SK-N-SH (cell line): ENCODE measurements around the gene SCYGR4. TPM values are rescaled to one million over a fixed set of nuclear protein-coding genes. Genes with fewer than 3 reads are reported as not detected.

ENCODE experiments used
- CTCF ChIA-PET: fragments of 300-600, 350-600 bp; formaldehyde crosslinking; extraction: SDS; loops from one replicate; lab custom pipeline; 2021; lab: Yijun Ruan, JAX
- POLR2A ChIA-PET: fragments of 350-600 bp; sonication (Branson Sonifier 250); formaldehyde crosslinking; extraction: SDS; loops from one replicate; lab custom pipeline; 2020; ENCODE audit warnings: antibody characterized with exemption, inconsistent platforms; lab: Yijun Ruan, JAX
- DNase-seq: peaks from one replicate; pipeline ENCODE4 v3.0.0; 2012
- H2AFZ ChIP-seq: fragments of 200-600 bp; sonication (generic); 2 replicates; pipeline ENCODE4 v1.8.1; 2016; ENCODE audit warnings: antibody characterized with exemption, mild to moderate bottlenecking, low read depth
- H3F3A ChIP-seq: fragments of 200-600 bp; sonication (generic); replicated peaks from 2 replicates; pipeline ENCODE3; 2016; ENCODE audit warnings: antibody characterized with exemption, mild to moderate bottlenecking; ENCODE audit not compliant: insufficient read depth
- H3K27ac ChIP-seq, 2 experiments: fragments of 200-500 bp in 1 of 2; fragments of 200-600 bp in 1 of 2; sonication (Bioruptor generic) in 1 of 2; sonication (generic), shearing (Covaris generic) in 1 of 2; 2 replicates each; pipeline versions ENCODE4 v1.5.1 to v1.6.1; 2014 to 2016; ENCODE audit warnings: low read depth in 2 of 2, inconsistent platforms in 1 of 2, low read length in 1 of 2, mild to moderate bottlenecking in 1 of 2, mixed read lengths in 1 of 2
- H3K27me3 ChIP-seq: fragments of 200-600 bp; sonication (generic), shearing (Covaris generic); 2 replicates; pipeline ENCODE4 v1.6.1; 2016; ENCODE audit warnings: mixed run types; ENCODE audit not compliant: insufficient read depth
- H3K36me3 ChIP-seq, 2 experiments: fragments of 200-500 bp in 1 of 2; fragments of 200-600 bp in 1 of 2; sonication (Bioruptor generic) in 1 of 2; sonication (generic) in 1 of 2; replicated peaks in 1 of 2; 2 replicates each; pipeline versions ENCODE3 to v1.5.1; 2014 to 2016; ENCODE audit warnings: low read length in 1 of 2, mild to moderate bottlenecking in 1 of 2; ENCODE audit not compliant: insufficient read depth in 2 of 2, control insufficient read depth in 1 of 2
- H3K4me1 ChIP-seq, 2 experiments: fragments of 200-500 bp in 1 of 2; fragments of 200-600 bp in 1 of 2; sonication (Bioruptor generic) in 1 of 2; sonication (generic), shearing (Covaris generic) in 1 of 2; 2 replicates each; pipeline versions ENCODE4 v1.5.1 to v1.6.1; 2014 to 2016; ENCODE audit warnings: low read depth in 1 of 2, low read length in 1 of 2, mixed run types in 1 of 2; ENCODE audit not compliant: insufficient read depth in 2 of 2, control insufficient read depth in 1 of 2
- H3K4me2 ChIP-seq: fragments of 200-600 bp; sonication (generic), shearing (Covaris generic); 2 replicates; pipeline ENCODE4 v1.6.1; 2017; ENCODE audit warnings: mixed run types
- H3K4me3 ChIP-seq, 2 experiments: fragments of 200-500 bp in 1 of 2; fragments of 200-600 bp in 1 of 2; sonication (Bioruptor generic) in 1 of 2; sonication (generic), shearing (Covaris generic) in 1 of 2; 2 replicates each; pipeline versions ENCODE4 v1.5.1 to v1.8.1; 2014 to 2016; ENCODE audit warnings: low read depth in 2 of 2, inconsistent platforms in 1 of 2, low read length in 1 of 2, mild to moderate bottlenecking in 1 of 2, mixed read lengths in 1 of 2, moderate library complexity in 1 of 2
- H3K79me2 ChIP-seq: fragments of 200-600 bp; sonication (generic); 2 replicates; pipeline ENCODE4 v1.8.1; 2017; ENCODE audit warnings: mild to moderate bottlenecking; ENCODE audit not compliant: insufficient read depth
- H3K9ac ChIP-seq: fragments of 200-600 bp; sonication (generic); 2 replicates; pipeline ENCODE4 v1.6.1; 2017; ENCODE audit warnings: mixed run types
- H3K9me2 ChIP-seq: fragments of 200-600 bp; sonication (generic); 2 replicates; pipeline ENCODE4 v1.6.1; 2017; ENCODE audit warnings: mixed run types
- H3K9me3 ChIP-seq: fragments of 200-600 bp; sonication (generic); 2 replicates; pipeline ENCODE4 v1.6.1; 2017; ENCODE audit warnings: mixed run types, mild to moderate bottlenecking, moderate library complexity
- H4K20me1 ChIP-seq: fragments of 200-600 bp; sonication (generic); 2 replicates; pipeline ENCODE4 v1.6.1; 2017; ENCODE audit warnings: mild to moderate bottlenecking, mixed run types; ENCODE audit not compliant: insufficient read depth
- EZH2phosphoT487 ChIP-seq: fragments of 200-600 bp; sonication (generic); IDR thresholded peaks from 2 replicates; pipeline ENCODE4 v1.6.1; 2017; ENCODE audit warnings: low read depth, mixed run types, mild to moderate bottlenecking, antibody characterized with exemption, moderate library complexity, borderline replicate concordance
- FOXJ3 ChIP-seq: sonication (generic); formaldehyde crosslinking; IDR thresholded peaks from 2 replicates; pipeline ENCODE4 v1.5.1; 2020; ENCODE audit warnings: mild to moderate bottlenecking, missing genetic modification reagents
- FOXM1 ChIP-seq: IDR thresholded peaks from 2 replicates; pipeline ENCODE4 v1.4.0; 2012; ENCODE audit warnings: low read depth, mild to moderate bottlenecking
- GATA2 ChIP-seq: sonication (generic); formaldehyde crosslinking; IDR thresholded peaks from 2 replicates; pipeline ENCODE4 v1.5.0; 2020; ENCODE audit warnings: mild to moderate bottlenecking, missing genetic modification reagents
- JUND ChIP-seq: IDR thresholded peaks from 2 replicates; pipeline ENCODE4 v1.4.0; 2012
- MAX ChIP-seq: IDR thresholded peaks from 2 replicates; pipeline ENCODE4 v1.4.0; 2012; ENCODE audit warnings: low read depth
- MEF2A ChIP-seq: IDR thresholded peaks from 2 replicates; pipeline ENCODE4 v1.4.0; 2012; ENCODE audit warnings: low read depth, borderline replicate concordance
- MXI1 ChIP-seq: IDR thresholded peaks from 2 replicates; pipeline ENCODE4 v1.6.1; 2012; ENCODE audit warnings: mild to moderate bottlenecking, low read depth, low read length, improper control_type of control experiment
- RCOR1 ChIP-seq: fragments of 150-350 bp; IDR thresholded peaks from 2 replicates; pipeline ENCODE4 v1.6.1; 2017; ENCODE audit warnings: antibody characterized with exemption, low read length
- REST ChIP-seq: IDR thresholded peaks from 2 replicates; pipeline ENCODE4 v1.6.1; 2012; ENCODE audit warnings: mild to moderate bottlenecking, low read depth, low read length, moderate library complexity
- RFX5 ChIP-seq: IDR thresholded peaks from 2 replicates; pipeline ENCODE4 v1.6.1; 2012; ENCODE audit warnings: mild to moderate bottlenecking, improper control_type of control experiment, low read length
- SMC3 ChIP-seq: IDR thresholded peaks from 2 replicates; pipeline ENCODE4 v1.6.1; 2012; ENCODE audit warnings: low read depth, low read length, improper control_type of control experiment
- TCF12 ChIP-seq: IDR thresholded peaks from 2 replicates; pipeline ENCODE4 v1.4.0; 2012
- TEAD4 ChIP-seq: IDR thresholded peaks from 2 replicates; pipeline ENCODE4 v1.4.0; 2012; ENCODE audit warnings: mild to moderate bottlenecking, borderline replicate concordance; ENCODE audit not compliant: insufficient read depth
- USF2 ChIP-seq: fragments of 150-350 bp; IDR thresholded peaks from 2 replicates; pipeline ENCODE4 v1.6.1; 2017; ENCODE audit warnings: antibody characterized with exemption, low read length, low read depth, borderline replicate concordance
- polyA plus RNA-seq, 3 experiments: library from polyadenylated mRNA; depleted of rRNA; stranded (reverse); fragments of >200 nt; gene quantifications; 2 replicates each; pipeline ENCODE4 v1.2.3, GENCODE V29; 2012

The SCYGR4 gene
- polyA plus RNA-seq, 1 of the 3 experiments (the other 2 are of a cell fraction) = not detected

GRCh38 chr2:227579791-227580190 is 37.5 kb upstream of the SCYGR4 start (continued):
- no peak for TF ChIP-seq EZH2phosphoT487
- no peak for TF ChIP-seq MXI1

- Histone ChIP-seq H4K20me1 (no peaks in the 10 kb centered on the region), H2AFZ (no peak overlapping the region)
- TF ChIP-seq MAX (no peak), JUND (no peak), RCOR1 (no peak), SMC3 (no peak), EZH2phosphoT487 (no peak), TCF12 (no peak), FOXJ3 (CRISPR knock-in tag) (no peak), USF2 (no peak), FOXM1 (no peak), TEAD4 (no peak), MEF2A (no peak), RFX5 (no peak), REST (no peak), GATA2 (CRISPR knock-in tag) (no peak)
These were observed 34.9 kb upstream of the SCYGR4 start for GRCh38 chr2:227582369-227582768.

More at GRCh38 chr2:227582369-227582768, 34.9 kb upstream of the SCYGR4 start:
- no peaks in the 10 kb centered on the region; a peak in 1 of 4 replicates for H3K4me1 ChIP-seq
- no peaks in the 10 kb centered on the region for H3K79me2 ChIP-seq
- no peak overlapping the region for H3K4me2 ChIP-seq
- no peaks in the 10 kb centered on the region for H3K36me3 ChIP-seq
- H3K27ac ChIP-seq = no peak overlapping the region
- ChIA-PET POLR2A (no interaction called here), CTCF (no interaction called here)
- no peak overlapping the region for H3K4me3 ChIP-seq
- H3K27me3 ChIP-seq = no peaks in the 10 kb centered on the region; the same call in 1 of the 2 replicates
- H3F3A ChIP-seq = no peaks in the 10 kb centered on the region
- 0 out of 2 replicates have a peak, but pooled peaks cover 3% of the 10 kb centered on the region for H3K9me3 ChIP-seq
- no peak overlapping the region for H3K9ac ChIP-seq
- no peak for DNase-seq
- no peaks in the 10 kb centered on the region for H3K9me2 ChIP-seq
